Measurements from ENCODE around the gene PTPRB. TPM values are rescaled to one million over a fixed set of nuclear protein-coding genes. Genes with fewer than 3 reads are reported as not detected.

Gene PTPRB
- 1.2 and 1.7 TPM in 2 replicates for total RNA-seq
- 0.36 and 0.41 TPM in 2 replicates for polyA plus RNA-seq

DNA sequence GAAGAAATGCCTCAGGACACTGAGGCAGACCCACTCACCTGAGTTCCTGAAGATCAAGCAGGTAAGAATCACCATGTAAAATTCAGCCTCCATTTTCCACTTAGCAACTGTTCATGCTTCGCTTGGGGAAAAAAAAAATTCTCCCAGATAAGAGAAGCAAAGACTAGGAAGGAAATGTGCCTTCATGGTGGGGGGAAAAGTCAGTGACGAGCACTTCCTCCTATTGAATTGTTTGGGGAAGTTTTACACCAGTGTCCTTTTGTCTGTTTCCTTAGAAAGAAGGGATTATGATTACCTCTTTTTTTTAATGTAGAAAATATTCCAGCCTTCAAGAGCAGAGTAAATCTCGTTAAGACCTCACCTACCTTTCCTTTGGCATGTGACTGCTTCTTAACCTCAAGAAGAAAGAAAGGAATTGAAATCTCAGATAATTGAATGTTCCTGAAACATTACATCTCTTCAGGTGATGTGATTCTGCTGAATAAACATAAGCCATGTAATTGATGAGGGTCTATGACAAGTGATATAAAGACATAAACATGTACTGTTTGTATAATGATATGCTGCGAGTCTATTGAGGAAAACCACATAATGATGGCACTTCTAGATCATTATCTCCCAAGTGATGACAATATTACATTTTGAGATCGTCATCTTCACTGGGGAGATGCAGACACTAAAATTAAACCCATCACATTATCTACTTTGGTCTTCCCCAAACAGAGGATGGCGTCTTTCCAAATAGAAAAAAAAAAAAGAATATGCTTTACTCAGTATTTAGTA, at the start of gene PTPRB:
Gene PTPRB, minus strand, starts transcription at position 127 of the 783 bp plus-strand sequence. Its CDS starts 34 bp downstream, at position 93.
- TF ChIP-seq EZH2phosphoT487 (IDR thresholded peaks at IDR 0.05; ENCODE audit: low read depth, severe bottlenecking, unreplicated experiment) (no peak), EZH2 (IDR thresholded peaks at IDR 0.05; ENCODE audit: borderline replicate concordance) (no peak)
- TF ChIP-seq, protein P1, sequence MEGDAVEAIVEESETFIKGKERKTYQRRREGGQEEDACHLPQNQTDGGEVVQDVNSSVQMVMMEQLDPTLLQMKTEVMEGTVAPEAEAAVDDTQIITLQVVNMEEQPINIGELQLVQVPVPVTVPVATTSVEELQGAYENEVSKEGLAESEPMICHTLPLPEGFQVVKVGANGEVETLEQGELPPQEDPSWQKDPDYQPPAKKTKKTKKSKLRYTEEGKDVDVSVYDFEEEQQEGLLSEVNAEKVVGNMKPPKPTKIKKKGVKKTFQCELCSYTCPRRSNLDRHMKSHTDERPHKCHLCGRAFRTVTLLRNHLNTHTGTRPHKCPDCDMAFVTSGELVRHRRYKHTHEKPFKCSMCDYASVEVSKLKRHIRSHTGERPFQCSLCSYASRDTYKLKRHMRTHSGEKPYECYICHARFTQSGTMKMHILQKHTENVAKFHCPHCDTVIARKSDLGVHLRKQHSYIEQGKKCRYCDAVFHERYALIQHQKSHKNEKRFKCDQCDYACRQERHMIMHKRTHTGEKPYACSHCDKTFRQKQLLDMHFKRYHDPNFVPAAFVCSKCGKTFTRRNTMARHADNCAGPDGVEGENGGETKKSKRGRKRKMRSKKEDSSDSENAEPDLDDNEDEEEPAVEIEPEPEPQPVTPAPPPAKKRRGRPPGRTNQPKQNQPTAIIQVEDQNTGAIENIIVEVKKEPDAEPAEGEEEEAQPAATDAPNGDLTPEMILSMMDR (IDR thresholded peaks at IDR 0.05; ENCODE audit: poor library complexity) = no peak
- Histone ChIP-seq H3K4me3 (no peak within 1 kb of the TSS), H3K9me3 (ENCODE audit: low read depth) (no peaks in the 10 kb centered on the region), H2AFZ (no peak within 1 kb of the TSS), H3K79me2 (no peaks in the 10 kb centered on the region), H3K27me3 (no peaks in the 10 kb centered on the region), H4K20me1 (ENCODE audit: insufficient read depth, poor library complexity, severe bottlenecking) (no peaks in the 10 kb centered on the region), H3K4me1 (ENCODE audit: insufficient read depth) (no peaks in the 10 kb centered on the region), H3K27ac (no peak within 1 kb of the TSS), H3K9me2 (replicated peaks; ENCODE audit: insufficient read depth) (no peaks in the 10 kb centered on the region), H3K4me2 (no peak within 1 kb of the TSS), H3K36me3 (replicated peaks; ENCODE audit: insufficient read depth, low read depth) (no peaks in the 10 kb centered on the region)
- WGBS (ENCODE audit: low lambda C conversion rate, missing lambda C conversion rate) = 84% methylated on average over 6 of the region's 6 CpGs
- DNase-seq (ENCODE audit: low spot score) = no peak

DNA sequence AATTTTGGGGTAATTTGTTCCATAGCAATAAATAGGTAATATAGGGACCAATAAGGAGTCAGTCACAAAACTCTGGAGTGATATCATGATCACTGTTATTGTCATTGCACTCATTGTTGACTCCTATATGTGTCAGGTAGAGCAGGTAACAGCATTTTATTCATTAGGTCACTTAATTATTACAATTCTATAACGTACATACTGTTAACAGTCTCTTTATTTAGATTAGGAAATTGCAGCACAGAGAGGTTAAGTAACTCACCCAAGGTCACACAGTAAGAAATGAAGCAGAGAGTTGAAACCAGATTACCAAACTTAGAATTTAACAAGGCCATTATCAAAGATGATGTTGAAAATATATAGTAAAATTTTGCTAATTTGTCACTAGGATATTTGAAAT, 49.7 kb upstream of the PTPRB start:
- no peak for DNase-seq (ENCODE audit: low spot score)
- TF ChIP-seq EZH2phosphoT487 (IDR thresholded peaks at IDR 0.05; ENCODE audit: low read depth, severe bottlenecking, unreplicated experiment) (no peak), EZH2 (IDR thresholded peaks at IDR 0.05; ENCODE audit: borderline replicate concordance) (no peak)
- TF ChIP-seq, protein P1 (IDR thresholded peaks at IDR 0.05; ENCODE audit: poor library complexity) = no peak

DNA sequence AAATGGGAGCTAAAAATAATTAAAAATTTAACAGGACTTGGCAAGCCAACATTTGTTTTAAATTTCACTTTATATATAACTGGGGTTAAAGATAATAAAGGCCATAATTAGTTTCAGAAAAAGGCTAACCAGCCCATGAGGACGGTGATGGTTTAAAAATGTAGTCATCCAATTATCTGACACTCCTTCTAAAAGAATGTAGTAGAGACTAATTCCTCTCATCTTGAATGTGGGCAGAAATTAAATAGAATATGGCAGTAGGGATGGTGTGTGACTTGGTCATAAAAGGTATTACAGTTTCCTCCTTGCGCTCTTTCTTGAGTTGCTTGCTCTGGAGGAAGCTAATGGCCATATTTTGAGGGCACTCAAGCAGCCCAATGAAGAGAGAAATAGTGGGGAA, 49.1 kb upstream of the PTPRB start:
- no peaks in the 10 kb centered on the region for H3K4me1 ChIP-seq (ENCODE audit: insufficient read depth)
- no peak for DNase-seq (ENCODE audit: low spot score)
- no peak overlapping the region for H3K4me2 ChIP-seq
- H3K79me2 ChIP-seq = no peaks in the 10 kb centered on the region
- no peaks in the 10 kb centered on the region for H3K36me3 ChIP-seq (replicated peaks; ENCODE audit: insufficient read depth, low read depth)
- H2AFZ ChIP-seq = no peak overlapping the region
- no peaks in the 10 kb centered on the region for H4K20me1 ChIP-seq (ENCODE audit: insufficient read depth, poor library complexity, severe bottlenecking)
- H3K9me2 ChIP-seq (replicated peaks; ENCODE audit: insufficient read depth) = no peaks in the 10 kb centered on the region
- 82% methylated on average over 2 of the region's 2 CpGs for WGBS (ENCODE audit: low lambda C conversion rate, missing lambda C conversion rate)
- H3K4me3 ChIP-seq = no peak overlapping the region
- TF ChIP-seq, protein P1 (IDR thresholded peaks at IDR 0.05; ENCODE audit: poor library complexity) = no peak
- no peak for TF ChIP-seq EZH2 (IDR thresholded peaks at IDR 0.05; ENCODE audit: borderline replicate concordance)
- TF ChIP-seq EZH2phosphoT487 (IDR thresholded peaks at IDR 0.05; ENCODE audit: low read depth, severe bottlenecking, unreplicated experiment) = no peak
- H3K27me3 ChIP-seq = no peaks in the 10 kb centered on the region
- H3K9me3 ChIP-seq (ENCODE audit: low read depth) = no peaks in the 10 kb centered on the region
- H3K27ac ChIP-seq = no peak overlapping the region

More for the DNA sequence above, 49.7 kb upstream of the PTPRB start:
- Histone ChIP-seq H2AFZ (no peak overlapping the region), H3K9me3 (ENCODE audit: low read depth) (no peaks in the 10 kb centered on the region), H3K36me3 (replicated peaks; ENCODE audit: insufficient read depth, low read depth) (no peaks in the 10 kb centered on the region), H3K27me3 (no peaks in the 10 kb centered on the region), H4K20me1 (ENCODE audit: insufficient read depth, poor library complexity, severe bottlenecking) (no peaks in the 10 kb centered on the region), H3K4me2 (no peak overlapping the region), H3K9me2 (replicated peaks; ENCODE audit: insufficient read depth) (no peaks in the 10 kb centered on the region), H3K79me2 (no peaks in the 10 kb centered on the region), H3K27ac (no peak overlapping the region), H3K4me3 (no peak overlapping the region), H3K4me1 (ENCODE audit: insufficient read depth) (no peaks in the 10 kb centered on the region)
- 58% methylated on average over 1 of the region's 1 CpG for WGBS (ENCODE audit: low lambda C conversion rate, missing lambda C conversion rate)

Measured in hepatocyte (in vitro differentiated cells).